Caco-2 (cell line): ENCODE measurements around the gene FADS3. TPM values are rescaled to one million over a fixed set of nuclear protein-coding genes. Genes with fewer than 3 reads are reported as not detected.

Source experiments
- BruUV-seq: library from RNA; stranded (reverse); fragments of 400-500 nt; replicated peaks from 2 replicates; lab custom pipeline; 2021; lab: Mats Ljungman, UMichigan
- CTCF ChIA-PET: fragments of 300-600 bp; sonication (Branson Sonifier 250); formaldehyde crosslinking; loops from one replicate; lab custom pipeline; 2022; ENCODE audit warnings: antibody characterized with exemption; lab: Charles Lee
- POLR2A ChIA-PET: fragments of 300-600 bp; sonication (Branson Sonifier 250); formaldehyde crosslinking; loops from one replicate; lab custom pipeline; 2022; ENCODE audit warnings: antibody characterized with exemption; lab: Charles Lee
- DNase-seq, 2 experiments: peaks; one replicate each; pipeline versions ENCODE4 v3.0.0 to v3.0.0-alpha.2; 2020 to 2022
- H3K27me3 ChIP-seq: replicated peaks from 2 replicates; pipeline ENCODE4 v1.6.0; 2011; ENCODE audit warnings: low read length; ENCODE audit not compliant: control insufficient read depth, insufficient read depth
- H3K36me3 ChIP-seq: 2 replicates; pipeline ENCODE4 v1.5.1; 2011; ENCODE audit warnings: low read length; ENCODE audit not compliant: control insufficient read depth, insufficient read depth
- H3K4me1 ChIP-seq: fragments of 250-450 bp; sonication (Bioruptor Pico); 2 replicates; pipeline ENCODE4 v1.5.1; 2020; ENCODE audit warnings: mild to moderate bottlenecking
- H3K4me3 ChIP-seq: 2 replicates; pipeline ENCODE4 v1.5.1; 2011; ENCODE audit warnings: low read depth, mild to moderate bottlenecking, control low read depth, low read length
- H3K9me3 ChIP-seq: fragments of 250-450 bp; sonication (Bioruptor Pico); 2 replicates; pipeline ENCODE4 v1.5.1; 2020; ENCODE audit warnings: mild to moderate bottlenecking, moderate library complexity
- H3K27ac Mint-ChIP-seq: one replicate; pipeline ENCODE4 v1.8.0; 2022; ENCODE audit warnings: mixed read lengths; ENCODE audit not compliant: unreplicated experiment
- H3K27me3 Mint-ChIP-seq: one replicate; pipeline ENCODE4 v1.8.0; 2022; ENCODE audit warnings: mixed read lengths; ENCODE audit not compliant: insufficient read depth, unreplicated experiment
- H3K36me3 Mint-ChIP-seq: one replicate; pipeline ENCODE4 v1.8.0; 2022; ENCODE audit warnings: mild to moderate bottlenecking, mixed read lengths; ENCODE audit not compliant: insufficient read depth, unreplicated experiment
- H3K4me1 Mint-ChIP-seq: one replicate; pipeline ENCODE4 v1.8.0; 2022; ENCODE audit warnings: low read depth, mixed read lengths; ENCODE audit not compliant: unreplicated experiment
- H3K4me3 Mint-ChIP-seq: one replicate; pipeline ENCODE4 v1.8.0; 2022; ENCODE audit warnings: mild to moderate bottlenecking, moderate library complexity, mixed read lengths; ENCODE audit not compliant: unreplicated experiment
- H3K9me3 Mint-ChIP-seq: one replicate; pipeline ENCODE4 v1.8.0; 2022; ENCODE audit warnings: mixed read lengths; ENCODE audit not compliant: unreplicated experiment
- CTCF ChIP-seq, 2 experiments: fragments of 200-600 bp in 1 of 2; IDR thresholded peaks; 1 replicate in 1 of 2; 2 replicates in 1 of 2; pipeline versions ENCODE4 v1.5.1 to v1.8.0; 2011 to 2022; ENCODE audit warnings: antibody characterized with exemption in 1 of 2, control low read depth in 1 of 2, inconsistent platforms in 1 of 2, low read depth in 1 of 2, low read length in 1 of 2, mild to moderate bottlenecking in 1 of 2, moderate library complexity in 1 of 2; ENCODE audit not compliant: insufficient read depth in 1 of 2, severe bottlenecking in 1 of 2, unreplicated experiment in 1 of 2
- intact Hi-C: fragments of 100-400 bp; cut with micrococcal nuclease; formaldehyde crosslinking; loops from one replicate; pipeline ENCODE4 v1.10.0; 2022; ENCODE audit not compliant: unreplicated experiment
- total RNA-seq: library from RNA; stranded (reverse); gene quantifications from 2 replicates; pipeline ENCODE4 v1.2.3, GENCODE V29; 2022

The FADS3 gene
- total RNA-seq, 1 experiment from 2014 or later: 32.7 TPM

- Mint-ChIP-seq H3K9me3 (no peaks in the 10 kb centered on the region), H3K27ac (no peak overlapping the region), H3K4me1 (peaks cover 8% of the 10 kb centered on the region), H3K27me3 (no peaks in the 10 kb centered on the region), H3K4me3 (no peak overlapping the region), H3K36me3 (no peaks in the 10 kb centered on the region)
- H3K4me3 ChIP-seq: no peak overlapping the region
- H3K9me3 ChIP-seq: no peaks in the 10 kb centered on the region
- intact Hi-C loops: no loop called here
- no peak for TF ChIP-seq CTCF (IDR thresholded peaks at IDR 0.05; ENCODE audit: insufficient read depth in 1 of 2, low read depth in 1 of 2, low read length in 1 of 2, severe bottlenecking in 1 of 2, unreplicated experiment in 1 of 2)
- DNase-seq: no peak
- H3K27me3 ChIP-seq: no peaks in the 10 kb centered on the region
- no peaks in the 10 kb centered on the region for H3K36me3 ChIP-seq
- BruUV-seq: no TSS peak
- ChIA-PET POLR2A (no interaction called here), CTCF (interaction anchor here (1.2 kb wide), 1 partner anchor 19 kb away, joined by 4 read pairs; no protein-coding TSS in a partner anchor)
- 0 out of 2 replicates have a peak, but pooled peaks cover 15% of the 10 kb centered on the region for H3K4me1 ChIP-seq
These were observed 57.9 kb downstream of the FADS3 start for GRCh38 chr11:61833471-61833870.

- H3K27ac Mint-ChIP-seq: no peak overlapping the region
These were observed 58.6 kb downstream of the FADS3 start for GRCh38 chr11:61832754-61833153.

GRCh38 chr11:61832207-61832606, 59.1 kb downstream of the FADS3 start:
- no peaks in the 10 kb centered on the region for H3K9me3 Mint-ChIP-seq
- ChIA-PET CTCF (no interaction called here), POLR2A (no interaction called here)

More at GRCh38 chr11:61832754-61833153, 58.6 kb downstream of the FADS3 start:
- Histone ChIP-seq H3K4me1 (0 out of 2 replicates have a peak, but pooled peaks cover 16% of the 10 kb centered on the region), H3K27me3 (no peaks in the 10 kb centered on the region), H3K4me3 (no peak overlapping the region), H3K36me3 (no peaks in the 10 kb centered on the region), H3K9me3 (no peaks in the 10 kb centered on the region)
- no peak for DNase-seq
- Mint-ChIP-seq H3K4me1 (peaks cover 8% of the 10 kb centered on the region), H3K9me3 (no peaks in the 10 kb centered on the region), H3K4me3 (no peak overlapping the region), H3K27me3 (no peaks in the 10 kb centered on the region), H3K36me3 (peaks cover 6% of the 10 kb centered on the region)
- TF ChIP-seq CTCF (IDR thresholded peaks at IDR 0.05; ENCODE audit: insufficient read depth in 1 of 2, low read depth in 1 of 2, low read length in 1 of 2, severe bottlenecking in 1 of 2, unreplicated experiment in 1 of 2): no peak
- no TSS peak for BruUV-seq
- intact Hi-C loops: no loop called here
- ChIA-PET POLR2A (no interaction called here), CTCF (no interaction called here)

More at GRCh38 chr11:61832207-61832606, 59.1 kb downstream of the FADS3 start:
- no peaks in the 10 kb centered on the region for H3K9me3 ChIP-seq
- no peak overlapping the region for H3K4me3 ChIP-seq
- Mint-ChIP-seq H3K4me3 (no peak overlapping the region), H3K27ac (no peak overlapping the region), H3K36me3 (peaks cover 6% of the 10 kb centered on the region), H3K4me1 (peaks cover 8% of the 10 kb centered on the region), H3K27me3 (no peaks in the 10 kb centered on the region)
- H3K36me3 ChIP-seq: no peaks in the 10 kb centered on the region
- no peaks in the 10 kb centered on the region for H3K27me3 ChIP-seq
- H3K4me1 ChIP-seq: 0 out of 2 replicates have a peak, but pooled peaks cover 19% of the 10 kb centered on the region
- DNase-seq: no peak
- TF ChIP-seq CTCF (IDR thresholded peaks at IDR 0.05; ENCODE audit: insufficient read depth in 1 of 2, low read depth in 1 of 2, low read length in 1 of 2, severe bottlenecking in 1 of 2, unreplicated experiment in 1 of 2): no peak
- intact Hi-C loops: no loop called here
- BruUV-seq: no TSS peak
